A549 (cell line): ENCODE data around the gene KIF14.

ENCODE experiments used
- BHLHE40 ChIP-seq: IDR thresholded peaks from 2 replicates; pipeline ENCODE4 v1.6.1; 2012; ENCODE audit warnings: low read depth, low read length, inconsistent platforms
- CEBPB ChIP-seq, 2 experiments: fragments of >200 bp in 1 of 2; sonication (Bioruptor Twin) in 1 of 2; formaldehyde crosslinking in 1 of 2; IDR thresholded peaks; 2 replicates each; pipeline ENCODE4 v1.6.1; 2012 to 2016
- CHD4 ChIP-seq: fragments of 200-600 bp; sonication (generic); IDR thresholded peaks from 2 replicates; pipeline ENCODE4 v1.6.1; 2016; ENCODE audit warnings: antibody characterized with exemption, mild to moderate bottlenecking, borderline replicate concordance
- EHF ChIP-seq: fragments of 250-450 bp; sonication (Bioruptor Pico); IDR thresholded peaks from 2 replicates; pipeline ENCODE4 v1.5.0; 2020; ENCODE audit warnings: mild to moderate bottlenecking
- MAFK ChIP-seq: fragments of 450-650 bp; IDR thresholded peaks from 2 replicates; pipeline ENCODE4 v1.6.1; 2014; ENCODE audit not compliant: partially characterized antibody
- RAD21 ChIP-seq, 2 experiments: fragments of >200 bp in 1 of 2; sonication (Bioruptor Twin) in 1 of 2; formaldehyde crosslinking in 1 of 2; IDR thresholded peaks in 1 of 2; conservative IDR thresholded peaks in 1 of 2; 2 replicates in 1 of 2; 3 replicates in 1 of 2; pipeline ENCODE4 v1.6.1; 2012 to 2018; ENCODE audit warnings: inconsistent platforms in 1 of 2
- SREBF2 ChIP-seq: fragments of 450-650 bp; IDR thresholded peaks from 2 replicates; pipeline ENCODE4 v1.6.1; 2014; ENCODE audit warnings: mild to moderate bottlenecking, moderate library complexity
- TF ChIP-seq, protein P1 (sequence below): fragments of >200 bp; sonication (Bioruptor Twin); formaldehyde crosslinking; IDR thresholded peaks from 3 replicates; pipeline ENCODE4 v1.5.1; 2016

DNA sequence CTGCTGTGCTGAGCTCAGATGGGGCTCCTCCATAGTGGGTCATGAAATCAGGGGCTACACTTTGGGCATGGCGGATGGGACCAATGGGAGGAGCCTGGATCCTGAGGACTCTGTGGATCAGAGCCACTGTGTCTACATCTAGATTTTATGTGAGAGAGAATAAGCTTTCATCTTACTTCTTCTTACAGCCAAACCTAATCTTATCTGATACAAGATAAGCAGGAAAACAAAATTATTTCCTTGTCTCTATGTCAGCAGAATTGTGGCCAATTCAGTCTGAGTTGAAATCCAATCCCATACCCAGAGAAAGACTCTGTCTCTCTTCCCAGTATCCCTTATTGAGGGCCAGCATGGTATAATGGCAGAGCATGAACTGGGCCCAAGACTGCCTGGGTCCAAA, 56.2 kb downstream of the KIF14 start:
- TF ChIP-seq CEBPB (IDR thresholded peaks at IDR 0.05) = no peak
- no peak for TF ChIP-seq CHD4
- TF ChIP-seq SREBF2 = no peak
- TF ChIP-seq, protein P1, sequence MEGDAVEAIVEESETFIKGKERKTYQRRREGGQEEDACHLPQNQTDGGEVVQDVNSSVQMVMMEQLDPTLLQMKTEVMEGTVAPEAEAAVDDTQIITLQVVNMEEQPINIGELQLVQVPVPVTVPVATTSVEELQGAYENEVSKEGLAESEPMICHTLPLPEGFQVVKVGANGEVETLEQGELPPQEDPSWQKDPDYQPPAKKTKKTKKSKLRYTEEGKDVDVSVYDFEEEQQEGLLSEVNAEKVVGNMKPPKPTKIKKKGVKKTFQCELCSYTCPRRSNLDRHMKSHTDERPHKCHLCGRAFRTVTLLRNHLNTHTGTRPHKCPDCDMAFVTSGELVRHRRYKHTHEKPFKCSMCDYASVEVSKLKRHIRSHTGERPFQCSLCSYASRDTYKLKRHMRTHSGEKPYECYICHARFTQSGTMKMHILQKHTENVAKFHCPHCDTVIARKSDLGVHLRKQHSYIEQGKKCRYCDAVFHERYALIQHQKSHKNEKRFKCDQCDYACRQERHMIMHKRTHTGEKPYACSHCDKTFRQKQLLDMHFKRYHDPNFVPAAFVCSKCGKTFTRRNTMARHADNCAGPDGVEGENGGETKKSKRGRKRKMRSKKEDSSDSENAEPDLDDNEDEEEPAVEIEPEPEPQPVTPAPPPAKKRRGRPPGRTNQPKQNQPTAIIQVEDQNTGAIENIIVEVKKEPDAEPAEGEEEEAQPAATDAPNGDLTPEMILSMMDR = no peak
- no peak for TF ChIP-seq EHF
- TF ChIP-seq BHLHE40 = no peak
- TF ChIP-seq RAD21 (conservative IDR thresholded peaks at IDR 0.05 in 1 of 2, IDR thresholded peaks at IDR 0.05 in 1 of 2) = no peak
- TF ChIP-seq MAFK = no peak
